Loucy (cell line): Measurements from ENCODE around the gene FGFR1OP2.

Source experiments
- CTCF ChIP-seq: fragments of 200-600 bp; sonication (generic); conservative IDR thresholded peaks from 2 replicates; pipeline ENCODE4 v1.5.1; 2014; ENCODE audit warnings: mild to moderate bottlenecking, antibody characterized with exemption, low read length
- EZH2phosphoT487 ChIP-seq: fragments of 200-600 bp; IDR thresholded peaks from 2 replicates; pipeline ENCODE4 v1.6.1; 2018; ENCODE audit warnings: antibody characterized with exemption, mild to moderate bottlenecking, moderate library complexity, borderline replicate concordance

- no peak for TF ChIP-seq CTCF
- no peak for TF ChIP-seq EZH2phosphoT487
These were observed 49.6 kb downstream of the FGFR1OP2 start for GRCh38 chr12:26987634-26988424.
